Muscle of back (tissue), 13 donors: Measurements from ENCODE around the gene PAX2. TPM values are rescaled to one million over a fixed set of nuclear protein-coding genes. Genes with fewer than 3 reads are reported as not detected.
A peak's percentile ranks its signal among the peaks of the same experiment; 100 is the strongest.
"Not testable (repeated sequence)": the region's sequence is repeated elsewhere in the genome, so short reads cannot be mapped to it uniquely, and the experiment has no call there.

Source experiments
- DNase-seq, 3 donors: peaks; one replicate each; pipeline versions ENCODE4 v3.0.0 to v3.0.0-alpha.2; 2013
- long read RNA-seq, 9 donors: transcript quantifications; one replicate each; lab custom pipeline, GENCODE V29; 2026
- polyA plus RNA-seq, 10 donors: library from polyadenylated mRNA; unstranded; fragments of 120-200 nt; gene quantifications; one replicate each; pipeline ENCODE4 v1.2.1, GENCODE V29; 2013; ENCODE audit not compliant: insufficient read length in 10 of 10

Gene PAX2
- under 1 TPM in 6 of 10 donors, not detected in 4; 0.04 to 0.25 (median 0.14) TPM for polyA plus RNA-seq
- long read RNA-seq, donor 1, result 0 reads
- long read RNA-seq, donor 2, result 0 reads
- long read RNA-seq, donor 3, result 0 reads
- long read RNA-seq, donor 4, result 0 reads
- long read RNA-seq, donor 5, result 0 reads
- long read RNA-seq, donor 6, result 0 reads
- long read RNA-seq, donor 7, result 0 reads
- long read RNA-seq, donor 8, result 0 reads
- long read RNA-seq, donor 9, result 0 reads

DNA sequence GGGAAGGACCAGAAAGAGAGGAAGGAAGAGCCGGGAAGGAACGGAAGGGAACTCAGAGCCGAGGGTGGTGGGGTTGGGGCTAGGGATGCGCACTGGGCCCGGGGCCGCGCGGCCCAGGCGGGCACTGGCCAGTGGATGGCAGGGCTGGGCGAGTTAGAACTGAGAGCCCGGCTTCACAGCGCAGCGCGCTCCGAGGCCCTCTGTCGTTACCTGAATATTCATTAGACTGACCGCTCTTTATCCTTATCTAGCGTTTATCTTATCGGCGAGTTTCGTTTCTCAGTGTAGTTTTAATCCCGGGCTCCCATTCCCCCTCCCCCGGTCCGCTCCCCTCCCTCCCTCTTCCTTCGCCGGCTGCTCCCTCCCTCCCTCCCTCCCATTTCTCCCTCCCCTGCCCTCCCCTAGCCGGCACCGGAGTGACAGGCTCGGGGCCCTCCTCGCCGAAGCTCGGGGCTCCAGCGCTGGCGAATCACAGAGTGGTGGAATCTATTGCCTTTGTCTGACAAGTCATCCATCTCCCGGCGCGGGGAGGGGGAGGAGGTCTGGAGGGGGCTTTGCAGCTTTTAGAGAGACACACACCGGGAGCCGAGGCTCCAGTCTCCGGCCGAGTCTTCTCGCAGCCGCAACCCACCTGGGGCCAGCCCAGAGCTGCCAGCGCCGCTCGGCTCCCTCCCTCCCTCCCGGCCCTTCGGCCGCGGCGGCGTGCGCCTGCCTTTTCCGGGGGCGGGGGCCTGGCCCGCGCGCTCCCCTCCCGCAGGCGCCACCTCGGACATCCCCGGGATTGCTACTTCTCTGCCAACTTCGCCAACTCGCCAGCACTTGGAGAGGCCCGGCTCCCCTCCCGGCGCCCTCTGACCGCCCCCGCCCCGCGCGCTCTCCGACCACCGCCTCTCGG, at the start of gene PAX2:
Gene PAX2, plus strand, starts transcription at position 596 of the 895 bp plus-strand sequence. CDS start 679 bp downstream, outside the sequence.
- no peak for DNase-seq

DNA sequence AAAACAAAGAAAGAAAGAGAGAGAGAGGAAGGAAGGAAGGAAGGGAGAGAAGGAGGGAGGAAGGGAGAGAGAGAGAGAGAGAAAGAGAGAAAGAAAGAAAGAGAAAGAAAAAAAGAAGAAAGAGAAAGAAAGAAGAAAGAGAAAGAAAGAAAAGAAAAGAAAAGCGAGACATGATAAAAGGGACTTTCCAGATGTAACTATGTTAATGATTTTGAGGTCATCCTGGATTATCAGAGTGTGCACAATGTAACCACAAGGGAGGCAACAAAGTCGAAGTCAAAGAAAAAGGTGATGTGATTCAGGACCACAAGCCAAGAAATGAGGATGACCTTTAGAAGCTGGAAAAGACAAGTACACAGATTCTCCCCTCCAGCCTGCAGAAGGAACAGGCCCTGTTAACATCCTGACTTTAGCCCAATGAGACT, 48.9 kb upstream of the PAX2 start:
- DNase-seq, result no peak

DNA sequence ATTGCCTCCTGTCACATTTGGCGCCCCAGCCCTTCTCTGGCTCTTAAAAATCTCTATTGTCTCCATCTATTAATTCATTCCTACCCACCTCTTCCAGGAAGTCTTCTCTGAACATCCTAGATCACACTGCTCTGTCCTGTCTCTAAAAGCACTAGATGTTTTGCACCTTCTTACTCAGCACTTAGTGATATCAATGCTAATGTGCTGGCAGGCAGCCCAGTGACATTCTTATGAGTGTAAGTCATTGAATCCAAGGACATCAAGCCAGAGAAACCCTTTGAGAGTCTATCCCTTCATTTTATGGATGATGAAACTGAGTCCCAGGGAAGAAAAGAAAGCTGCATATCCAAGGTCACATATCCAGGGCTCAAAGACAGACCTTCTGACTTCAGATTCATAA, 48.3 kb upstream of the PAX2 start:
- DNase-seq, result peak in 2 of 3 donors; percentile 15 to 31

DNA sequence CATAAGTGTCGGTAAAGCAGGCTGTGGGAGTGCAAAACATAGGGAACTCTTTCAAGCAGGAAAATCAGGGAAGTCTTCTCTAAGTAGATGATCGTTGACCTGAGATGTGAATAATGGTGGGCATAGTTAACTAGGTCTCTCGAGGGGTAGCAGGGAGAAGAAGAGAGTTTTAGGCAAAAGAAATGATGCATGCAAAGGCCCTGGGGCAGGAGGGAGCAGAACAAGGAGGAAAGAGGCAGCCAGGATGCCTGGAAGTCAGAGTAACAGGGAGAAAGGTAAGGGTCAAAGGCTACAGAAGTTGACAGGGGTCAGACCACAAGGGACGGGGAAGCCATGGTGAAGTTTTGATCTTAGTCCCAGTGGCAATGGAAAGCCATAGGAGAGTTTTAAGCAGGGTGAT, 47.8 kb upstream of the PAX2 start:
- no peak for DNase-seq

DNA sequence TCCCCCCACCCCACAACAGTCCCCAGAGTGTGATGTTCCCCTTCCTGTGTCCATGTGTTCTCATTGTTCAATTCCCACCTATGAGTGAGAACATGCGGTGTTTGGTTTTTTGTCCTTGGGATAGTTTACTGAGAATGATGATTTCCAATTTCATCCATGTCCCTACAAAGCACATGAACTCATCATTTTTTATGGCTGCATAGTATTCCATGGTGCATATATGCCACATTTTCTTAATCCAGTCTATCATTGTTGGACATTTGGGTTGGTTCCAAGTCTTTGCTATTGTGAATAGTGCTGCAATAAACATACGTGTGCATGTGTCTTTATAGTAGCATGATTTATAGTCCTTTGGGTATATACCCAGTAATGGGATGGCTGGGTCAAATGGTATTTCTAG, 43.7 kb upstream of the PAX2 start:
- DNase-seq, result not testable (repeated sequence)

DNA sequence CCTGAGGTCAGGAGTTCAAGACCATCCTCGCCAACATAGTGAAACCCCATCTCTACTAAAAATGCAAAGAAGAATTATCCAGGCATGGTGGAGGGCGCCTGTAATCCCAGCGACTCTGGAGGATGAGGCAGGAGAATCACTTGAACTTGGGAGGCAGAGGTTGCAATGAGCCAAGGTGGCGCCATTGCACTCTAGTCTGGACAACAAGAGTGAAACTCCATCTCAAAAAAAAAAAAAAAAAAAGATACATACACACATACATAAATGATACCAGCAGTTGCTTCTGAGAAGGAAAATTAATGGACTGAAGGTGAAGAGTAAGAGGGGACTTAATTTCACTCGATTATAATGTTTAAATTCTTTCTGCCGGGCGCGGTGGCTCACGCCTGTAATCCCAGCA, 40.2 kb upstream of the PAX2 start:
- no peak for DNase-seq

DNA sequence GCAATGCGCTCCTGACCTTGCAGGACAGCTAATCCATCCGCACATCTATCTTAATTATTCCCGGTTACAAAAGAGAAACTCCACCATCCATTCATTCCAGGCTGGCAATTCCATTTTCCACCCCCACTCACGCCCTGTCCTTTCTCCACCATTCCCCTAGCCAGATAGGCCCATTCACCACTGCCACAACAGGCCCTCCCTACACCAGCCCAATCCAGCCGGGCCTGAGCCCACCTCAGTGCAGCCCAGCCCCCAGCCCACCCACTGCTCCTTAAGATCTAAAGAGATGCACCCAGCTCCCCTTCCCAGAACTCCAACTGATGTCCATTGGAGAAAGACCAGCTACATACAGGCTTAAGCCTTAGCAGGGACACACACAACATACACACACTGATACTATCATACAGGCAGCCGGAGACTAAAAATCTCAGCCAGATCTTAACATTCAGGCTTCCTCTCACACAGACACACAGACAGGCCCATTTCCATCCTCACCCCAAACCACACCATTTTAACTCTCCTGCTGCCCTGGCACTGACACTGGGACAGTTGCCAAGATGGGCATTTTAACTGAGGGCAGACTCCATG, 38.0 kb upstream of the PAX2 start:
- DNase-seq, result no peak

DNA sequence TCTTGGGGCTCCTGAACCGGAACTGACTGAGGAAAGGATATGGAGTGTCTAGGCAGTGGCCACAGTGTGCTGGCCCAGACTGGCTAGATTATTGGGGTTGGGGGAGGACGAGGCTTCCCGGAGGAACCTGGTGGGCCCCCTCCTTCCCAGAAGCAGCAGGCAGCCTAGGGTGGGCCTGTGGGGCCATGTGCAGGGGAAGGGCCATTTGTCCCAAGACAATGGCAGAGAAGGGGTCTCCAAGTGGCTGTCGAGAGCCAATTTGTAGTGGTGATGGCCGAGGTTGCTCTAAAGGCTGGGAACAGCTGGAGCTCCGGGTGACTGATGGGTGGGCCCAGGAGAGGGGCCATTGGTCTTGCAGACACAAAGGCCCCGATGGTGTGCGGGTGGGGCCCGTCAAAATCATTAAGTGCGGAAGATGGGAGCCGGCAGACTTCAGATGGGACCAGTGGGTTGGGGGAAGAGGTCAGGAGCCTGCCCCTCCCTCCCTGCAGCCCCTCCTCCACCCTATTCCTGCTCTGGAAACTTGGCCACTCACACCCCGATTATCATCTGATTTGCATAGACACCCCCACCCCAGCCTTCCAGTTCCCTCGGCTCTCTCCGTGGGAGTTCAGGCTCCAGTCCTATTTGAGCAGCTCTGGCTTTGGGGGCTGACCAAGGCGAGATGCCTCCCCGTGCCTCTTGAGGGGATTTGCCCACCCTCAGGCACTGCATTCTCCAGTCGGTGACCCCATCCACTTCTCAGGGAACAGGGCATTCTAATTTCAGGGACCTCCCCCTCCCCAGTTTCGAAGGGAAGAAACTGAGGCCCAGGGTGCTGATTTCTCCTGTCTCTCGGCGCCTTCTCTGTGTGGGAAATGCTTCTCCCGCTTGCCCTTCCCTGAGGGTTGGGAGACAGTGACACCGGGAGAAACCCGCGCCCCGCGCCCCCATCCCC, 36.0 kb upstream of the PAX2 start:
- no peak for DNase-seq

DNA sequence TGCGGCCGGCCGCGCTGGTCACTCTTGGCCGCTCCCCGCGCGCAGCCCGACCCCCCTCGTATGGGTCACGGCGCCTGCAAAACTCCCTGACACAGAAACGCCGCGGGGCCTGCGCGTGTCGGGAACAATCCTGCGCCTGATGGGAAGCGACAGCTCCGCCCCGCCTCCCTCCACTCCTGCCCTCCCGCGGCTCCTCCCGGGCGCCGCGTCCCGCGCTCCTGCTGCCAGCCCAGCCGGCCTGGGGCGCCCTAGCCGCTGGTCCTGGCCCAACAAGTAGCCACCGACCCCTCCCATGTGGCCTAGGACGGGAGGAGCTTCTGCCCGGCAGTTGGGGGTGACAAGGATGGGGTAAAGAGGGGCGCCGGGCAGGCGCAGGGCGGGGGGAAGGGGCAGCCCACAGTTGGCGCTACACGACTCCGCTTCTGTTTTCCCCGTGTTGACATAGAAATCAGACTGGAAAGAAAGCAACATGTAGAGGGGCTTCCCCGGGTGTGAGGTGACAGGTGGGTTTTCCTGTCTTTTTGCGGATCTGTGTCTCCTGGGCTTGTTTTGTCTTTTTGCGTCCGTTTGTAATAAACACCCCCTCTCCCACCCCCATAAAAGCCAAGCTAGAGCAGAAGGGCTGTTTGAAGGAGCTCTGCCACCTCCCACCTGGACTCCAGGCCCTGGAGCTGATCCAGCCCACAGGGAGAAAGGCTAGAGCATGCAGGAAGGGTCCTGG, 35.1 kb upstream of the PAX2 start:
- no peak for DNase-seq

DNA sequence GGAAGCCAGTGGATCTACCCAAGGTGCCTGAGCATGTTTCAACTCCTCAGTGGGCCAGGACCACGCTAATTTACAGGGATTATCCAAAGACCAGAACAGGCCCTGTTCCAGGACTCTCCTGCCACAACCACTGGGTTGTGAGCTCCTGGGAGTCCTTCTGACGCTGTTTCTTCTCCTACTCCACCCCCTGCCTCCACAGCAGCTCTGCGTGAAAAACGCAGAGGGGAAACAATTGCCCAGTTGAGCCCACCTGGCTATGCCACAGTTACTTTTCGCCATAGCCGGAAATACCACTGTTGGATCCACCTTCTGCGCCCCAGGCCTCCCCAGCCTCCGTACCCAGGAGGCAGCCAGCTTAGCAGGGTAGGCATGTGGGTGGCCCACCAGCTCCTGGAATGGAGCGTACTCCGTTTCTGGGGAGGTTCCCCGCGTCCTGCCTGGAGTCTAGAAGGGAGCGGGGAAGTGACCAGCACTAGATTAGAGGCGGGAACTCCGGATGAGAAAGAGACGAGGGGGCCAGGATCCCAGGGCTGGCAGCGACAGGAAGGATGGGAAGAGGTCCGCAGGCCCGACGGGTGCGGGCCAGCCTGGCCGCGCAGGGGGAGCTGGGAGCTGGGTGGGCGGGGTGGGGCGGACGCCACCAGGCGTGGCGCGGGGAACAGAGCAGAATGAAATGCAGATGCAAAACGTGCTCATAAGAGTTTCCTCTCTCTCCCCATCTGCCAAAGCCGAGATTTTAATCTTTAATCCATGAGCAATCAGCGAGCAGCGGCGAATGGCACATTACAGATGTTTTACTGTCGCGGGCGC, 32.1 kb upstream of the PAX2 start:
- no peak for DNase-seq

DNA sequence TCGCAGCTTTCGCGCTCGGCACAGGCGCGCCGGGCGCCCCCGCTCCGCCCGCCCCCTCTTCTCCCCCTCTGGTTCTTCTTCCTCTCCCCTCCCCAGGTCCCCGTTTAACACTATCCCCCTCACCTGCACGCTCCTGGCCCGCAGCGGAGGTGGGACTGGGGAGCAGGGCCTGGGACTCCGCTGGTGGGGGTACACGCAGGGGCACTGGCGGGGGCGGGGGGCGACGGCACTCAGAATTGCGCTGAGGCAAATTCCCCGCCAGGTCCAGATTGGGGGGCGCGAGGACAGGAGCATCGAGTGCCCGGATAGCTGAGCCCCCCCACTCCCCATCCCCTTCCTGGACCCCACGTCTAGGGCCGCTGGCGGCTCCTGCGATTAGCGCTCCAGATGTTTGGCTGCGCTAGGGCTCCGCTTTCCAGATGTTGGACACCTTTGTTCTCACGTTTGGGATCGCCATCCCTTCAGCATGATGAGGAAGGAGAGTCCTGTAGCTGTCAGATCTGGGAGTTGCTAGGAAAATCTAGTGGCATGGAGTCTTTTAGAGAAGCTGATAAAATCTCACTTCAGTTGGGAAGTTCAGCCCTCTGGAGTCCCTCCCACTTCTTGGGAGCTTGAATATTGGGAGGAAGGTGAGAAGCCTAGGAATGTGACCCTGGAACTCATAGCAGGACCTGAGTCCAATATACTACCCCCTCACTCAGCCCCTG, 31.4 kb upstream of the PAX2 start:
- DNase-seq, result no peak

DNA sequence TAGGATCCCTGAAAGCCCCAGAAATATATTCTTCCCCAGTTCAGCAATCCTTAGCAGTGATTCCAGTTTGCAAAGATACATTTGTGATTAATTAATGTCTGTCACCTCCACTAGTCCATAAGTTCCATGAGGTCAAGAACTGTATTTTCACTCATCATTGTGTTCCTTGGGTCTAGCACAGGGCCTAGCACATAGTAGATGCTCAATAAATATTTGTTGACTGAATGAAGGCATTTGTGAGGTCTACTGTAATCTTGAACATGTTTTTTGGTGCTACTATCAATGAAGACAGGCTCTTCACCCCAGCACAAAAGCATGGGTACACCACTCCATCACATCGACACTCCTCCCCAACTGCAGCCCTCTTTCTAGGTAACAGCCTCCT, 30.8 kb upstream of the PAX2 start:
- DNase-seq, result no peak

DNA sequence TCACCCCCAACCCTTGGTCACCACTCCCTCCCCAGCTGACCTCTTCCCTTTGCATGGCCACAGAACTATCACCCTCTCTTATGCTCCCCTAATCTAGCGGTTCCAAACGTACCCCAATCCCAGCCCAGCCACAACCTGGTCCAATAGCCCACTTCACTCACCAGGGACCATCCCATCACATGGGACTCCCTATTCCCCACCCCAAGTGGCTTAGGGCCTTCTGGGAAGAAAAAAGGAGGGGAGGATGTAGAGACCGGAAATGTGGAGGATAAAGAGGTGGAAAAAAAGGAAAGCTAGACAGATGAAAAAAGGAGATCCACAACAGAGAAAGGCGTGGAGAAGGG, 30.3 kb upstream of the PAX2 start:
- no peak for DNase-seq

DNA sequence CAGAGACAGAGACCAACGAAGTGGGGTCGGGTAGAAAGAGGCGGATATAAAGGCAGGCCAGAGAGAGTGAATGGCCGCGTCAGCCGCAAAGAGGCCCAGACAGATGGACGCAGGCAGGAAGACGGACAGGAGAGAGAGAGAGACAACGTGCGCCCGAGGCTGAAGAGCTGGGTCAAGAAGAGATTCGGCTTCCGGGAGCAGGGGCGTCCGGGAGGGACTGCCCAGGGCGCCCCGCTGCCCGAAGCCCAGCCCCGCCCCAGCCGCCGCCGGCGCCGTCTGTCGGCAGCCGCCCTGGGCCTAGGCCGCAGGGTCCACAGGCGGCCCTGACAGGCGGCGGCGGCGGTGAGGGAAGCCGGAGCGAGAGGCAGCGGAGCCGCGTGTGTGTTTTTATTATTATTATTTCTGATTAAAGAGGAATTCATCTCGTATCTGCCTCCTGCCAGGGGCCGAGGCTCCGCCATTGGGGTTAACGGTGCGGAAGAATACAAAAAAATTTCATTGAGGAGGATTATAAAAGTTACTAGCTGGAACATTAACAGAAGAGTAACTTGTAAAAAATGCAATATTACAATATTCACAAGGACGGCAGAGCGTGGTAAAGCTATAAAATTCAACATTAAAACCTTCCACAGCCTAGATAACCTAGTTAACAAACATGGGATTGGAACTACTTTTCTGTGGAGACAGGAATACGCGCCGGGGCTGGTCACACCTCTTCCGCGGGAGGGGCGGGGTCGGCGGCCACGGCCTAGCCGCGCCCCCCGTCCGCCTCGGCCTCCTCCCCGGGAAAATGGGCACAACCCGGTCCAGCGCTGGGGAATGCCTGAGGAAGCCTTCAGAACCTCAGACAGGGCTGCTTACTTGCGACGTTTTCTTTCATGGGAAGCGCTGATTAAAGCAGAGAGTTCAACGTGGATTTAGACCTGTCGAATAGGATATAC, 29.7 kb upstream of the PAX2 start:
- DNase-seq, result no peak

DNA sequence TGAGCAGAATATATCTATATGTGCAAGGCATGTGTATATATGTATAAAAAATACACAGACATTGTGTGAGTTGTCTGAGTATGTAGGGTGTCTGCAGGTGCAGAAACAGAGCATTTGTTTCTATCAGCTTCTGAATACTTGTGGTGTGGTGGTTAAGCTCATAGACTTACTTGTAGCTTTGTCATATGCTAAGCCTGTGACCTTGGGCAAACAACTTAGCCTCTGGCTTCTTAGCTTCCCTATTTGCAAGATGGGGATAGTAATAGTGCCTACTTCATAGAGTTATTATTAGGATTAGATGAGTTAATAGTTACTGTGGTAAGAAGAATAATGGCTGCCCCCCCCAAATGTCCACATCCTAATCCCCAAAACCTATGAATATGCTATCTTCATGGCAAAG, 28.2 kb upstream of the PAX2 start:
- no peak for DNase-seq

DNA sequence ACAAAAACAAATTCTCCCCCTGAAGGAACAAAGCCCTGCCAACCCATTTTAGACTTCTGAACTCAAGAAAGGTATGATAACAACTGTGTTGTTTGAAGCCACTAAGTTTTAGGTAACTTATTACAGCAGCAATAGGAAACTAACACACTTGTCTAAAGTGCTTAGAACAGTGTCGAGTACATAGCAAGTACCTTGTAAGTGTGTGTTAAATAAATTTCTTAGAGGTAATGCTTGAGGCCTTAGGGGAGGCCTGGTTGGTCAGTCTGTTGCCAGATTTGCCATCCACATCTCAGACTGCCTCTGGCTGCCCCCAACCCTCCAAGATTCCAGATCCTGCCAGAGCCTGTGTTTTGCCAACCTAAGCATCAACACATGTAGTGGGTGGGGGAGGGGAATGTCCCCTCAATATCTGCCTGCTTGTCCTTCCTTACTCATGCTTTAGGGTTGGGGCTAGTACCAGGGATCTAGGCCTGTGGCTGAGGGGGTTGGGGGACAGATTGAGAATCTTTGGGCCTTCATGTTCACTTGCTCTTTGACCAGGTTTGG, 27.1 kb upstream of the PAX2 start:
- no peak for DNase-seq

DNA sequence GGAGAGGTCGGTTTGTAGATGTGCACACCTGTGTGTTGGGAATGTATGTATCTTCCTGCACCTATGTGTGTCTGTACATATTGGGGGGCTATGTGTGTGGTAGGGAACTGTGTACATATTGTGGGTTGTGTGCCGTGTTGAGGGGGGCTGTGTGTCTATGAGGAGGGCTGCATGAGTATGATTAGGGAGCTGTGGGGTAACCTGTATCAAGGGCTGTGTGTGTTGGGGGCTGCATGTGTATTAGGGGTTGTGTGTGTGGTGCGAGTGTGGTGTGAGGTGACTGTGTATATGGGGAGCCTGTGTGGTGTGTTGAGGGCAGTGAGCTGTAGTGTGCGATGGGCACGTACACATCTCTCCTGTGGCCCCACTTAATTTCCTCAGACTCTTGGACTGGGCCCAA, 22.2 kb upstream of the PAX2 start:
- no peak for DNase-seq
